CD4-positive, alpha-beta T cell (primary cell): ENCODE results near the gene ACCS. TPM values are rescaled to one million over a fixed set of nuclear protein-coding genes. Genes with fewer than 3 reads are reported as not detected.

ENCODE experiments used
- ATAC-seq: fragments of 200-7000 bp; cut with Tn5 transposase; one replicate; pipeline ENCODE4 v1.10.0; 2022; ENCODE audit warnings: mild to moderate bottlenecking; ENCODE audit not compliant: poor library complexity
- CTCF ChIA-PET: fragments of 350-600 bp; sonication (Branson Sonifier 250); formaldehyde crosslinking; loops from one replicate; lab custom pipeline; 2021; ENCODE audit warnings: antibody characterized with exemption, inconsistent platforms; lab: Charles Lee
- POLR2A ChIA-PET: fragments of 350-600 bp; sonication (Branson Sonifier 250); formaldehyde crosslinking; loops from one replicate; lab custom pipeline; 2021; ENCODE audit warnings: antibody characterized with exemption, inconsistent platforms; lab: Charles Lee
- DNase-seq, 14 experiments: peaks; one replicate each; pipeline ENCODE4 v3.0.0-alpha.2; 2013 to 2020; ENCODE audit warnings: mixed read lengths in 2 of 14
- H3K27ac ChIP-seq, 2 donors: one replicate each; pipeline versions ENCODE4 v1.5.1 to v1.7.0; 2013; ENCODE audit warnings: low read length in 2 of 2, low read depth in 1 of 2, mild to moderate bottlenecking in 1 of 2
- H3K27me3 ChIP-seq, 2 experiments: 1 replicate in 1 of 2; 2 replicates in 1 of 2; pipeline versions ENCODE4 v1.6.1 to v1.7.0; 2013; ENCODE audit warnings: low read length in 2 of 2, control low read depth in 1 of 2, mild to moderate bottlenecking in 1 of 2, moderate library complexity in 1 of 2; ENCODE audit not compliant: insufficient read depth in 2 of 2, control insufficient read depth in 1 of 2
- H3K36me3 ChIP-seq: one replicate; pipeline ENCODE4 v1.6.1; 2013; ENCODE audit warnings: low read length, control low read depth; ENCODE audit not compliant: insufficient read depth
- H3K4me1 ChIP-seq: one replicate; pipeline ENCODE4 v1.6.1; 2013; ENCODE audit warnings: low read length, control low read depth; ENCODE audit not compliant: insufficient read depth
- H3K4me3 ChIP-seq: one replicate; pipeline ENCODE4 v1.5.1; 2013; ENCODE audit warnings: mild to moderate bottlenecking, low read length, moderate library complexity
- H3K9me3 ChIP-seq, 2 experiments: 1 replicate in 1 of 2; 2 replicates in 1 of 2; pipeline versions ENCODE4 v1.6.1 to v1.7.0; 2013; ENCODE audit warnings: low read length in 2 of 2, mild to moderate bottlenecking in 2 of 2, control low read depth in 1 of 2, moderate library complexity in 1 of 2; ENCODE audit not compliant: control insufficient read depth in 1 of 2, insufficient read depth in 1 of 2
- H3K27ac Mint-ChIP-seq: one replicate; pipeline ENCODE4 v1.8.0; 2020; ENCODE audit warnings: mixed read lengths
- H3K27me3 Mint-ChIP-seq: one replicate; pipeline ENCODE4 v1.8.0; 2021; ENCODE audit warnings: mixed read lengths
- H3K36me3 Mint-ChIP-seq: one replicate; pipeline ENCODE4 v1.8.0; 2021; ENCODE audit warnings: low read depth, mixed read lengths
- H3K4me1 Mint-ChIP-seq: one replicate; pipeline ENCODE4 v1.8.0; 2021; ENCODE audit warnings: low read depth, mixed read lengths
- H3K4me3 Mint-ChIP-seq: one replicate; pipeline ENCODE4 v1.8.0; 2020; ENCODE audit warnings: mild to moderate bottlenecking, mixed read lengths
- H3K9me3 Mint-ChIP-seq: one replicate; pipeline ENCODE4 v1.8.0; 2020; ENCODE audit warnings: mixed read lengths
- CTCF ChIP-seq: fragments of 200-600 bp; IDR thresholded peaks from one replicate; pipeline ENCODE4 v1.8.0; 2022; ENCODE audit warnings: antibody characterized with exemption, mild to moderate bottlenecking
- intact Hi-C, 2 experiments: fragments of 100-400 bp; cut with DNase I in 1 of 2; cut with micrococcal nuclease in 1 of 2; formaldehyde crosslinking; loops; one replicate each; pipeline versions ENCODE4 v1.15.1 to v1.9.0; 2023 to 2025; cut with DNase I, micrococcal nuclease
- total RNA-seq, 174 experiments: library from RNA in 2 of 174; stranded (reverse) in 2 of 174; gene quantifications; one replicate each; pipeline ENCODE4 v1.2.3 and lab custom pipeline; 2021 to 2026

Gene ACCS
- total RNA-seq, 2 experiments from 2014 or later: 17.7 to 18.7 TPM

GRCh38 chr11:44072757-44073658 is 6.9 kb downstream of the ACCS start:
- Histone ChIP-seq H3K4me1 (no peaks in the 10 kb centered on the region), H3K27me3 (no peaks in the 10 kb centered on the region), H3K9me3 (no peaks in the 10 kb centered on the region), H3K36me3 (peaks cover 11% of the 10 kb centered on the region), H3K4me3 (no peak overlapping the region), H3K27ac (no peak overlapping the region)
- no peak for TF ChIP-seq CTCF
- peaks cover 53% of the 10 kb centered on the region for H3K36me3 Mint-ChIP-seq
- no peak overlapping the region for H3K4me3 Mint-ChIP-seq
- H3K4me1 Mint-ChIP-seq: peaks cover 8% of the 10 kb centered on the region
- H3K27ac Mint-ChIP-seq: no peak overlapping the region
- CTCF ChIA-PET: interaction anchor here (4.1 kb wide), 1 partner anchor 22 kb away, joined by 15 read pairs; the partner anchor contains the start of gene EXT2
- intact Hi-C loops: no loop called here
- H3K9me3 Mint-ChIP-seq: no peaks in the 10 kb centered on the region
- DNase-seq: no peak
- H3K27me3 Mint-ChIP-seq: no peaks in the 10 kb centered on the region
- no peak for ATAC-seq
- POLR2A ChIA-PET: no interaction called here

GRCh38 chr11:44078794-44079193 is 12.7 kb downstream of the ACCS start:
- CTCF ChIA-PET: interaction anchor here (0.8 kb wide), 1 partner anchor 15 kb away, joined by 3 read pairs; no protein-coding TSS in a partner anchor
- Mint-ChIP-seq H3K4me3 (no peak overlapping the region), H3K4me1 (no peaks in the 10 kb centered on the region), H3K36me3 (peaks cover 61% of the 10 kb centered on the region), H3K27ac (no peak overlapping the region), H3K27me3 (no peaks in the 10 kb centered on the region), H3K9me3 (no peaks in the 10 kb centered on the region)
- Histone ChIP-seq H3K27ac (no peak overlapping the region), H3K27me3 (no peaks in the 10 kb centered on the region), H3K36me3 (peaks cover 5% of the 10 kb centered on the region), H3K4me3 (no peak overlapping the region), H3K9me3 (no peaks in the 10 kb centered on the region), H3K4me1 (no peaks in the 10 kb centered on the region)
- no peak for ATAC-seq
- POLR2A ChIA-PET: no interaction called here
- intact Hi-C loops: no loop called here
- TF ChIP-seq CTCF: no peak
- DNase-seq: no peak

- Mint-ChIP-seq H3K9me3 (no peaks in the 10 kb centered on the region), H3K4me3 (no peak overlapping the region), H3K27me3 (no peaks in the 10 kb centered on the region), H3K4me1 (no peaks in the 10 kb centered on the region), H3K27ac (no peak overlapping the region), H3K36me3 (peaks cover 61% of the 10 kb centered on the region)
- H3K36me3 ChIP-seq: peaks cover 5% of the 10 kb centered on the region
- DNase-seq: no peak
- CTCF ChIA-PET: no interaction called here
- no peaks in the 10 kb centered on the region for H3K9me3 ChIP-seq
- no peak overlapping the region for H3K4me3 ChIP-seq
- POLR2A ChIA-PET: no interaction called here
- no peak overlapping the region for H3K27ac ChIP-seq
- TF ChIP-seq CTCF: no peak
- no peaks in the 10 kb centered on the region for H3K27me3 ChIP-seq
- no peak for ATAC-seq
- H3K4me1 ChIP-seq: no peaks in the 10 kb centered on the region
- intact Hi-C loops: no loop called here
Observed at GRCh38 chr11:44079376-44079775, 13.3 kb downstream of the ACCS start.
